HG03139 (cell line): ENCODE data around the gene MAN2B2.

Source experiments
- ATAC-seq: cut with Tn5 transposase; IDR thresholded peaks from one replicate; pipeline ENCODE4 v1.9.1; 2021; ENCODE audit not compliant: unreplicated experiment

MAN2B2 gene

DNA sequence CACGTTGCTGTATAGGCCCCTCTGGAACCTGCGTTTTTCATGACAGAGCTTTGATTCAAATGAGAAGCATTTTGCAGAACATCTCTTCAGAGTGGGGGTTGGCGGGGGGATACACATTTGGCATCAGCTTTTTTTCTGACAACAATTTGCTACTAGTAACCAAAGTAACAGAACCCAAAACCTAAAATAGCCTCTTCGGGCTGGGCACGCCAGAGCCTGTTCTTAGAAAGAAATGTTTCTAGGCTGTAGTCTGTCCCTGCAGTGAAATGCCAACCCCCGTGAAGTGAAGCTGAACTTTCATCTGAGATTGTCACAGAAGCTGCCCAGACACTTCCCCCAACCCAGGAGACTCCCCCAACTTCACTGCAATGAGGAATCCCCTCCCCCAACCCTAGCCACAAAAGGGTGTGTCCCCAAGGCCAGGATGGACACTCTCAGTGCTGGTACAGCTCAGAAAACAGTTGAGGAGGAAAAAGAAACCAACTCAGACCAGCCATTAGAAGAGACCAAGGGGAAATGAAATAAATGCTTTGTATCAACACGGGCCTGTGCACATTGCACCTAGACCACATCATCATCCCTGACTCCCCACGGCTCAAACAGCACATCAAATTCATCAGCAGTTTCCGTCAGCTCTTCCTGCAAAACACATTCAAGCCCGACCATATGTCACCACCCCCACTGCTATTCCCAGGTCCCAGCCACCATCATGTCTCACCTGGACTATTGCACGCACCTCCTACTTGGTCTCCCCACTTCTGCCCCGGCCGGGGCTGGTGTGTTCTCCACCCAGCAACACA is 8.4 kb upstream of the MAN2B2 start:
- ATAC-seq: no peak

GRCh38 chr4:6567218-6567617 is 7.8 kb upstream of the MAN2B2 start:
- no peak for ATAC-seq

DNA sequence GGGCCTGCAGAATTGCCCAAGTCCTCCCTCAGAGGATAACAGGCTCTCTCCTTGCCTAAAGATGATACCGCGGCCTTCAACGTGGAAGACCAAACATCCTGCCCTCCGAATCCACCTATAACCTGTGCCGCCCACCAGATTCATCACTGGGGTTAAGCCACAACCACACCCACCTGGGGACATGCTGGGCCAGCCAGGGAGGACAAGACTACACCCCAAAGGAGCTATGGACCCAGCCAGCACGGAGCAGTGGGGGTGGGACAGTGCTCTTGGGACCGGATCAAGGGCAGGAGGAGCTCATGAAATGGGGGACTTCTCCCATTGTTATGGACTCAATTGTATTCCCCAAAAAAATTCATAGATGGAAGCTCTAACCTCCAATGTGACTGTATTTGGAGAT is 6.8 kb upstream of the MAN2B2 start:
- no peak for ATAC-seq

DNA sequence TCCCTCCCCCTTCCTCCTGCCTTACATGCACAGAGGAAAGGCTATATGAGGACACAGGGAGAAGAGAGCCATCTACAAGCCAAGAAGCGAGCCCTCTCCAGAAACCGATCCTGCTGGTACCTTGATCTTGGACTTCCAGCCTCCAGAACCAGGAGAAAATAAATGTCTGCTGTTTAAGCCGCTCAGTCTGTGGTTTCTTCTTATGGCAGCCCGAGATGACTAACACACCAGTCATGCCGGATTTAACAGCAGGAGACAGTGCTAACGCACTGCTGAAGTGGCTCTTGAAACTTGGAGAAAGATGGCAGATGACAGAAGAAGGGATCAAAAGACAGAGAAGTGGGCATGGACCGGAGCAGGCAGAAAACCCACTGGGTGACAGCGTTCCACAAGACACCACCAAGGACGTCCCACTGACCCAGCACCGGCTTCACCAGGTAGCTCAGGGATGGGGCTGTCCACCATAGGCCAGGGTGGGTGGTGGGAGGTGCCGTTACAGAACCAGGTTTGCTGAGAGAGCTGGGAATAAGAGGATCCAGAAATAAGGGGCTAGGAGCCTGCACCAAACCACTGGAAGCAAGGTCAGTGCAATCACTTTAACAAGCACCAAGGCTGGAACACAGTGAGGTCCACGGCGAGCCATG is 6.2 kb upstream of the MAN2B2 start:
- ATAC-seq: no peak

DNA sequence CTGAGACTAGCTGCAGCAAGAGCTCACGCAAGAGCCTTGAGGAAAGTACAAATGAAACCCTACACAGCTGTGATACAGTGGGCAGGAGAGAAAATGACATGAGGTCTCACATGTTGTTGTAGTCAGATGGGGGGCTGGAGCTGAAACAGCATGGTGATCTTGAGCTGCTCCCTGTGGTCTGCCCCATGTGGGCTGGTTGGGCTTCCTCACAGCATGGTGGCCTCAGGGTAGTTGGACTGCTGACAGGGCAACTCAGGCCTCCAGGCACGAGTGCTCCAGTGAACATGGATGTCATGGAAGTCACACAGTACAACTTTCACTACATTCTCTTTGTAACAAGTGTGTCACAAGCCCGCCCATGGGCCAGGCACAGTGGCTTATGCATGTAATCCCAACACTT is 3.4 kb upstream of the MAN2B2 start:
- ATAC-seq: no peak

- ATAC-seq: no peak
Observed at GRCh38 chr4:6573551-6573950, 1.4 kb upstream of the MAN2B2 start.

GRCh38 chr4:6573986-6574746 is 823 bp upstream of the MAN2B2 start:
- no peak for ATAC-seq

- no peak for ATAC-seq
Observed at GRCh38 chr4:6575503-6576240, 683 bp downstream of the MAN2B2 start.

DNA sequence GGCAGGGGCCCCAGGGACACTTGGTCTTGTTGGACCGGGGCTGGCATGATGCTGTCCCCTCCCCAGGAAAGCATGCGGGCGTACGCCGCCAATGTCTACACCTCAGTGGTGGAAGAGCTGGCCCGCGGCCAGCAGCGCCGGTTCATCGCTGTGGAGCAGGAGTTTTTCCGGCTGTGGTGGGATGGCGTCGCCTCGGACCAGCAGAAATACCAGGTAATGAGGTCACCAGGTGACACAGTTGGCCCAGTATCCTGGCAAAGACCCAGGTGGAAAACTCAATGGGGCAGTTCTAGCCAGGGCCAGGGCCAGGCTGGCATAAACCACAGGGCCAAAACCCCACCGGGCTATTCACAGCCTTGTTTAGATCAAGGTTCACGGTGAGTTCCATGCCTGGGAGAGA is 1.5 kb downstream of the MAN2B2 start:
- ATAC-seq: no peak

GRCh38 chr4:6576932-6577331 is 1.9 kb downstream of the MAN2B2 start:
- ATAC-seq: no peak

DNA sequence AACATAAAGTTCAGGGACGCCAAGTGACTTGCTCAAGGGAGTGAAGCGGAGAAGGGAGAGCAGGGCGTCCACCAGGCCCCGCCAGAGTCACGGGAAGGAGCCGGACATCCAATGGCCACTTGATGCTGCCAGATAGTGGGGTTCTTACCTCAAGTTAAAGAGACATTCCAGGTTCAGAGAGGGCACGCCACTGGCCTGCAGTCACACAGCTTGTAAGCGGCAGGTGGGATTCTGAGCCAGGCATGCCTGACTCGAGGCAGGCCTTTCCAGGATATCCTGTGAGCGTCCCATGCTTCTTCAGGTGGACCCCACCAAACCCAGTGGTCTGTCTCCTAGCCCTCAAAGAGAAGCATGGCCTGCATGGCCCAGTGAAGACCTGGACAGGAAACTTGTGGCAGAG is 2.4 kb downstream of the MAN2B2 start:
- no peak for ATAC-seq

DNA sequence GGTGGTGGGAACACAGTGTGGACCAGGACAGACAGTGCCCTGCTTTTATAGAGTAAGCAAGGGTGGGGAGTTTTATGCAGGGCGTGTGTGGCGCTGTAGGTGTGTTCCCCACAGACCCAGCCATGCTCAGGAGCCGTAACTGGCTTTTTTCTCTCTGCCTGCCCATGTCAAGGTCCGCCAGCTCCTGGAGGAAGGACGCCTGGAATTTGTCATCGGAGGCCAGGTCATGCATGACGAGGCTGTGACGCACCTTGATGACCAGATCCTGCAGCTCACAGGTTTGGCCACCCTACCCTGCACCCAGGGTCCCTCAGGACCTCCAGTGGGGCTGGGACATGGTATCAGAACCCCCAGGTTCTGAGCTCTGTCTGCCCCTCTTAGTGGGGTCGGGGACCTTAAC is 3.2 kb downstream of the MAN2B2 start:
- ATAC-seq: no peak

GRCh38 chr4:6580353-6580752 is 5.4 kb downstream of the MAN2B2 start:
- ATAC-seq: no peak

DNA sequence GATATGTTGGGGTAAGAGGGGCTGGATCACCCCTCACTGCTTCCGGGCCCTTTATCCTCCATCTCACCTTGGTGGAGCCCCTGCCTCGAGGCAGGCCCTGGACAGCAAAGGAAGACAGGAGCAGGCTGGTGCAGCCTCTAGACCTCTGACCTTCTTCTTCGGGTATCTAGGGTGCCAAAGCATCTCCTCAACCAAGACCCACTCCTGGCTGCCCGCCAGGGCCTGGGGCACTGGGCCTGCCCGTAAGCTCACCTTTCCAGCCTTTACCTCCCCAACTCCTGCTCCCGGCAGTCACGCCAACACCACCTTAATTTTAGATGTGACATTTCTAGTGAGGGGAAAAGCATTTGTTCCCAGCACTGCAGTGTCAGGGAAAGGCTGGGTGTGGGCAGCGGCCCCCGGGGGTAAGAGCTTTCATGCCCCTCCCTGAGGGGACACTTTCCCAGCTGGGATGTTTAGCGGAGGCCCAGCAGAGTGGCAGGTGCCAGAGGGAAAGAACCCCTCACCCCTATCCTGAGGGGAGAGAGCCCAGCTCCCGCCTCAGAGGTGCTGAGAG is 6.7 kb downstream of the MAN2B2 start:
- no peak for ATAC-seq

DNA sequence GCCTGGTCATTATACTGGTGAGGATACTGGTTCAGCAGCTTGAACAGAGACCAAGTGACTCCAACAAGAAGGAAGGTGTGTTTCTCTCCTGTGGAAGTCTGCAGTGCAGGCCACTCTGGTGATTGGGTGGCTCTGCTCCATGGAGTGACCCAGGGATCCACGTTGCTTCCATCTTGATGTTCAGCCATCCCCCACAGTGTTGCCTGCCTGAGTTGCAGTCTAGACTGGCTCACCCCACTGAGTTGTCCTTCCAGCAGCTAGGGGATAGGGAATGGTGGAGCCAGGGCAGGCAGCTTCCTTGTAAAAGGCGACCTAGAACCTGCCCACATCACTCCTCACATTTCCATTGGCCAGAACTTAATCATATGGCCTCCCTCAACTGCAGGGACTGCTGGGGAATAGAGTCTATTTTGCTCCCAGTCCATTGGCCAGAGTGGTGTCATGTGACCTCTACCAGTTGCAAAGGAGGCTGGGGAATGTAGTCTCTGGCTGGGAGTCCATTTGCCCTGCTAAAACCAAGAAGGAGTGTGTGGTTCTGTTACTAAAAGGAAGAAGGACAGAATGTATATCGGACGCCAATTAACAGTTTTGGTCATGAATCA is 8.0 kb downstream of the MAN2B2 start:
- ATAC-seq: no peak

DNA sequence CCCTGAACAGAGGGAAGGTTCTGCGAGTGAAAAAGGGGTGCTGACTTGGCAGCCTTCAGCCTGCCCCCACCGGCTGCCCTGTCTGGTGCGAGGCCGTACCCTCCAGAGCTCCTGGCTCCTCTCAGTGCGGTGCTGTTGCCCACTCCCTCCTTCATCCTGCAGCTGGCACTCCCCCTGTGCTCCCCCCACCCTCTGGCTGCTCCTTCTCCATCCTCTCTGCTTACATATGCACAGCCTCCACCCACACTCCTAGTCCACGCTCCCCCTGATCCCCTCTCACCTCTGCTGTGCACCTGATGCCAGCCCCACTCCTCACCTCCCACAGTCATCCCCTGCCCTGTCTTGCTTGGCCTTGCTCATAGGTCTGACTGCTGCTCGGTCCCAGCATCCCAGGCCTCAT is 9.9 kb downstream of the MAN2B2 start:
- ATAC-seq: no peak

GRCh38 chr4:6586715-6587325 is 11.8 kb downstream of the MAN2B2 start:
- no peak for ATAC-seq

DNA sequence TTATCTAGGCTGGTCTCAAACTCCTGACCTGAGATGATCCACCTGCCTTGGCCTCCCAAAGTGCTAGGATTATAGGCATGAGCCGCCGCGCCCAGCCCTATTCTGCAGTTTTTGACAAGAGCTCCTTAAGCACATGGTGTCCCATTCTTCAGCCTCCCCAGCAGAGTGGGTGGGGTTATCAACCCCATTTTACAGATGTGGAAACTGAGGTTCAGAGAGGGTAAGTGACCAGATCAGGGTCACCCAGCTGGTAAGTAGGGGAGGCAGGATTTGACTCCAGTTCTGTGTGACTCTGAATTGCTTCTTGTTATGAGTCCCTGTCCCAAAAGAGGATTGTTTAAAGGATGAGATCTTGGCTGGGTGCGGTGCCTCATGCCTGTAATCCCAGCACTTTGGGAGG is 14.5 kb downstream of the MAN2B2 start:
- ATAC-seq: no peak

- ATAC-seq: no peak
Observed at GRCh38 chr4:6591313-6591712, 16.3 kb downstream of the MAN2B2 start.

DNA sequence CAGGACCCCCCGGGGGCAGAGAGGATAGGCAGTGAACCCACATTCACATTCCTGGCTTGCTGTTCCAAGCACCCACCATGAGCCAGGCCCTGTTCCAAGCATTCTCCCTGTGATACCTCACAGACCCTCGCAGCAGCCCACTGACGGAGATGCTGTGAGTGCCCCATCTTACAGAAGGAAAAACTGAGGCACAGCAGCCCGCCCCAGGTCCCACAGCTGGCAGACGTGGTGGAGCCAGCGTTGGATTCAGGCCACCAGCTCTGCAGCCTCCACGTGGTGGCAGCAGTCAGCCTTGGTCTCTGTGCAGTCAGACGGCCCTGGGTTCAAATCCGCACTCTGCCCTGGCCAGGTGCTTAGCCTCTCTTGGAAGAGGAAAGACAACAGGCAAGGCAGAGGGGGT is 16.8 kb downstream of the MAN2B2 start:
- ATAC-seq: no peak
